Stimulated activated naive CD4-positive, alpha-beta T cell treated with Interleukin-2 at 50 U/mL for 16 hours (primary cell): ENCODE measurements around the gene ZSWIM3.
"Not testable (repeated sequence)": the region's sequence is repeated elsewhere in the genome, so short reads cannot be mapped to it uniquely, and the experiment has no call there.

Source experiments
- DNase-seq: peaks from one replicate; lab custom pipeline; 2025; lab: John Stamatoyannopoulos, UW

The ZSWIM3 gene

GRCh38 chr20:45857114-45857881 lies at the start of gene ZSWIM3, which contains the start of gene ACOT8:
Gene ZSWIM3 (plus strand): TSS chr20:45857614. CDS start chr20:45857826, 212 bp downstream.
Gene ACOT8 (minus strand): TSS chr20:45857392. CDS start chr20:45857315, 77 bp downstream.
- peak; percentile 92 for DNase-seq

- no peak for DNase-seq
Observed at GRCh38 chr20:45810191-45810970, 47.0 kb upstream of the ZSWIM3 start.

- peak; percentile 92 for DNase-seq
Observed at GRCh38 chr20:45812157-45813005, 45.0 kb upstream of the ZSWIM3 start, which contains the start of gene UBE2C. Gene UBE2C (plus strand): TSS chr20:45812644. CDS start chr20:45812696, 52 bp downstream.

- no peak for DNase-seq
Observed at GRCh38 chr20:45813006-45813340, 44.4 kb upstream of the ZSWIM3 start.

- DNase-seq = no peak
Observed at GRCh38 chr20:45813489-45813888, 43.9 kb upstream of the ZSWIM3 start.

- DNase-seq = no peak
Observed at GRCh38 chr20:45814314-45814713, 43.1 kb upstream of the ZSWIM3 start.

GRCh38 chr20:45816951-45817350 lies 40.5 kb upstream of the ZSWIM3 start:
- DNase-seq = no peak

DNA sequence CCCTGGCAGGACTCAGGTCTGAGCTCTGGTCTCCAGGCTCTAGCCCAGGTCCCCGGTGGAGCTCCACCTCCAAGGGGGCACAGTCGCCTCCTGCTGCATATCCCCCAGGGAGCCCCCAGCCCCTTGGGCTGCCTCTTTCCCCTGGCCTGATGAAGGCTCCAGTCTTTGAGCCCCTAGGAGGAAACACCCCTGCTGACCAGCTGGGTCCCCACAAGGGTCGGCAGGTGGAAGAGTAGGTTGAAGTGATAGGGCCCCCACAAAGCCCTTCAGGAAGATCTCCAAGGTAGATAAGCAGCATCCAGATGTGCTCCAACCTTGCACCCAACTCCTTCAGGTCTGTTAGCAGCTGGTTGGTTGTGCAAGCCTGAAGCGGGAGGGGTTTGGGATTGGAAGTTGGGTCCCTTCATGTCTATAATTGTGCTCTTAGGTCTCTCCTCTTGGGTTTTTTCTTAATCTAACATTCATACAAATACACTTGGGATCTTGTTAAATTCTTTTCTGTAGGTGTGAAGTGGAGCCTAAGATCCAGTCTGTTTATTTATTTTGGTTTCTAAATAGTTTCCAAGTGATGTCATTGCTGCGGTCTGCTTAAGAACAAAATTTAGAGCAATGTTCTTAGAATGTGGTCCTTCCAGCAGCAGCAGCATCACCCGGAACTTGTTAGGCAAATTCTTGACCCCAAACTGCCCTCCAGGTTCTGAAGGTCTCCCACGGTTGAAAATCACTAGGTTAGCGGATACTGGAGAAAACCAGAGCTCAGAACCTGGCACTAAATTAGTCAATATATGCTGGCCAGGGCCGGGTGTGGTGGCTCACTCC lies 39.8 kb upstream of the ZSWIM3 start:
- DNase-seq = no peak

GRCh38 chr20:45818239-45818638 lies 39.2 kb upstream of the ZSWIM3 start:
- no peak for DNase-seq

GRCh38 chr20:45819466-45819865 lies 37.9 kb upstream of the ZSWIM3 start:
- no peak for DNase-seq

DNA sequence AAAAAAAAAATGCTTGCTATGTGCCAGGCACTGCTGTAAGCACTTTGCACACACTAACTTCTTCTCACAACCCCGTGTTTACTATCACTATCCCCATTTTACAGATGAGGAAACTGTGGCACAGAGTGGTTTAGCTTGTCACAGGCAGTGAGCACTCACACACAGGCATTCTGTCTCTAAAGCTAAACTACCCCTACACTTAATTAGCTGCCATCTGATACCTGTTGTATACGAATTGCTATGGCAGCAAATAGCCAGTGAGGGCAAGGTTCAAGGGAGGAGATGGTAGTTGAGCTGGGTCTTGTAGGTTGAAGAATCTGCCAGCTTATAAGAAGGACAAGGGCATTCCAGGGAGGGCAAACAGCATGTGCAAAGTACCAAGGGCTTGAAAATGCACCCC lies 35.5 kb upstream of the ZSWIM3 start:
- no peak for DNase-seq

GRCh38 chr20:45822857-45823256 lies 34.6 kb upstream of the ZSWIM3 start:
- DNase-seq = no peak

DNA sequence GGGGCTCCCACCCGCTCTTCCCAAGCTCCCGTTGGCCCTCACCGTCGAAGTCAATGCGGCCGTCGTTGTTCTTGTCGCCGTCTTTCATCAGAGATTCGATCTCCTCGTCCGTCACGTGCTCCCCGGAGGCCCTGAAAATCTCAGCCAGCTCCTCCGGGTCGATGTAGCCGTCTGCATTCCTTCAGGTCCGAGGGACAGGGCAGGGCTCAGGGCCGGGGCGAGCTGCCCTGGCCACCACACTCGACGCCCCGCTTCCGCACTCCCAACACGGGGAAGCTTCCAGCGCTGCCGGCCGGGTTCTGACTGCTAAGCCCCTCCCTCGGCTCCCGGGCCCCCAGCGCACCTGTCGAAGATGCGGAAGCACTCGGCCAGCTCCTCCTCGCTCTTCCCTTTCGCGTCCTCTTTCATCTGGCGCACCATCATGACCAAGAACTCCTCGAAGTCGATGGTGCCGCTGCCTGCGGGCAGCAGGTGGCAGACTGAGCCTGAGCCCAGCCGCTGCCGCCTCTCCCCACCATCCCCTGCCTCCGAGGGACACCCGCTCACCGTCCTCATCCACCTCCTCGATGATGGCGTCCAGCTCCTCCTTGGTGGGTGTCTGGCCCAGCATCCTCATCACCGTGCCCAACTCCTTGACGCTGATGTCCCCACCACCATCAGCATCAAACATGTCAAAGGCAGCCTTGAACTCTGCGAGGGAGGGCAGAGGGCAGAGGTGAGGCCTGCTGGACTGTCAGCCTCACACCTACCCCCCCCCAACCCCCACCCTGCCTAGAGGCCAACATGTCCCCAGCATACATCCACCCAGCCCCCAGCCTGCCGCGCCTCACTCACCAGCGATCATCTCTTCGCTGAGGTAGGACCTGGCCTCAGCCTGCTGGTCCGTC lies 33.2 kb upstream of the ZSWIM3 start:
- peak; percentile 28 for DNase-seq

DNA sequence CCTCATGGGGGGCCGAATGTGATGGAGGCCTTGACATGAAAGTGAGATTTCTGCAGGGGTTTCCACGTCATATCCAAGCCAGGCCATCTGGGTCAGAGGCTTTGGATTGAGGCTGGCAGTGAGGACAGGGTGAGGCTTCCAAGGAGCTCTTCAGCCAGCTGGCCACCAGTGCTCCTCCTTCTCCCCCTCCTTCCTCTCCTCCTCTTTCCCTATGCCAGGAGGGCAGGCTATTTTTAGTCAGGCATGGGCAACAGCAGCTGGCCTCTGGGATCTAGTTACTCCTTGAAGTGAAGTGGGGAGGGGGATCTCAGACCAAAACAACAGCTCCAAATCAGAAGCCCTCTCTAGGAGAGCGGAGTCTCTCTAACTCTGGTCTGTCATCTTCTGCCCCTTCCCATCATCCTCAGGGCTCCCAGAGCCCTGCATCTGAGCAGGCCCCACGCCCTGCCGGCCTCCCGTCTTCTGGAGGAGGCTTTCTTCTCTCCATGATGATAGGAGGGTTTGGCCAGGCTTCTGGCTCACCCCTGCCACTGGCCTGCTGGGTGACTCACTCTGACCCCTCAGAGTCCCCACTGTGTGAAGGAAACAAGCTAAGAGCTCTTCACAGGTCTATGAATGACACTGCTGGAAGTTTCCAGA lies 30.9 kb upstream of the ZSWIM3 start:
- DNase-seq = no peak

GRCh38 chr20:45827030-45827652 lies 30.3 kb upstream of the ZSWIM3 start, which contains the start of gene TNNC2:
Gene TNNC2 (minus strand): TSS chr20:45827312. CDS start chr20:45827248, 64 bp downstream.
- no peak for DNase-seq

DNA sequence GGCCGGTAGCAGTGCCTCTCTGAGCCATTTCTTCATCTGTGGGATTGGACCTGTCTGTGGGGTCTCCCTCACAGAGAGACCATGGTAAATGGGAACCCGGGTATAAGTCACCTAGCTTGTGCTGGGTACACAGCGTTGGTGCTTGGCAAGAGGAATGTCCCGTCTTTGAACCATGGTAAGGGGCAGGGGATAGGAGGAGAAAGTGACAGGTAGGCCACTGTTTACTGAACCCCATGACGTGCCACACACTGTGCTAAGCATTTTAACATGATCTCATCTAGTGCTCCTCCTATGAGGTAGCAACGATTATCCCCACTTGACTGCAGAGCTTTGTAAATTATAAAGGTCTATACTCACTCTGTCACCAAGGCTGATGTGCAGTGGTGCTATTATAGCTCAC lies 29.7 kb upstream of the ZSWIM3 start:
- no peak for DNase-seq

GRCh38 chr20:45828589-45828988 lies 28.8 kb upstream of the ZSWIM3 start:
- DNase-seq = no peak

DNA sequence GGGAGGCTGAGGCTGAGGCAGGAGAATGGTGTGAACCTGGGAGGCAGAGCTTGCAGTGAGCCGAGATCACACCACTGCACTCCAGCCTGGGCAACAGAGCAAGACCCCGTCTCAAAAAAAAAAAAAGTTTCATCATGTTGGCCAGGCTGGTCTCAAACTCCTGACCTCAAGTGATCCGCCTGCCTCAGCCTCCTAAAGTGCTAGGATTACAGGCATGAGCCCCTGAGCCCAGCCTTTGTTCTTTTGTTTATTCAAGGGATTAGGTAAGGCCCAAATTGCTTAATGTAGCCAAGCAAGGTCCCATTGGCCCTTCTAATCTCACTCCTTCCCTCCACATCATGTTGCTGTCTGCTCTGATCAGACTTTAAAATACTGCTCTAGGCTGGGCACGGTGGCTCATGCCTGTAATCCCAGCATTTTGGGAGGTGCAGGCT lies 27.7 kb upstream of the ZSWIM3 start:
- DNase-seq = not testable (repeated sequence)

- no peak for DNase-seq
Observed at GRCh38 chr20:45832619-45833018, 24.8 kb upstream of the ZSWIM3 start.
